DND-41 (cell line): Measurements from ENCODE around the gene PDE4D.

Source experiments
- CTCF ChIP-seq: IDR thresholded peaks from 2 replicates; pipeline ENCODE4 v1.5.1; 2012; ENCODE audit warnings: borderline replicate concordance, low read length, moderate library complexity, mild to moderate bottlenecking; ENCODE audit not compliant: poor library complexity, severe bottlenecking; ENCODE audit errors: extremely low read depth
- EZH2 ChIP-seq: IDR thresholded peaks from 3 replicates; pipeline ENCODE4 v1.6.1; 2012; ENCODE audit warnings: borderline replicate concordance, low read depth, mild to moderate bottlenecking, moderate library complexity, low read length, inconsistent platforms; ENCODE audit not compliant: severe bottlenecking

GRCh38 chr5:59637884-59638580 lies 255.5 kb downstream of the PDE4D start:
- TF ChIP-seq CTCF (no peak), EZH2 (no peak)
